CD1c-positive myeloid dendritic cell (primary cell): ENCODE data around the gene ANKRD2.
"Not testable (repeated sequence)": the region's sequence is repeated elsewhere in the genome, so short reads cannot be mapped to it uniquely, and the experiment has no call there.

Source experiments
- DNase-seq: peaks from one replicate; pipeline ENCODE4 v3.0.0-alpha.2; 2016; ENCODE audit errors: extremely low spot score

ANKRD2 gene

GRCh38 chr10:97546456-97547270 is 25.9 kb upstream of the ANKRD2 start:
- no peak for DNase-seq

- DNase-seq, result no peak
Measured at GRCh38 chr10:97547271-97547600, 25.3 kb upstream of the ANKRD2 start.

GRCh38 chr10:97547962-97548361 is 24.6 kb upstream of the ANKRD2 start:
- DNase-seq, result no peak

- DNase-seq, result no peak
Measured at GRCh38 chr10:97548828-97549455, 23.6 kb upstream of the ANKRD2 start.

- DNase-seq, result no peak
Measured at GRCh38 chr10:97549587-97550322, 22.8 kb upstream of the ANKRD2 start.

GRCh38 chr10:97550336-97551149 is 22.0 kb upstream of the ANKRD2 start:
- DNase-seq, result no peak

- no peak for DNase-seq
Measured at GRCh38 chr10:97551271-97551670, 21.3 kb upstream of the ANKRD2 start.

- peak; percentile 56 for DNase-seq
Measured at GRCh38 chr10:97553575-97554031, 19.0 kb upstream of the ANKRD2 start.

GRCh38 chr10:97554336-97554735 is 18.2 kb upstream of the ANKRD2 start:
- DNase-seq, result not testable (repeated sequence)

- not testable (repeated sequence) for DNase-seq
Measured at GRCh38 chr10:97555541-97555940, 17.0 kb upstream of the ANKRD2 start.

GRCh38 chr10:97560731-97561381 is 11.7 kb upstream of the ANKRD2 start:
- DNase-seq, result not testable (repeated sequence)

- not testable (repeated sequence) for DNase-seq
Measured at GRCh38 chr10:97561386-97562077, 11.0 kb upstream of the ANKRD2 start.

- not testable (repeated sequence) for DNase-seq
Measured at GRCh38 chr10:97562329-97562728, 10.2 kb upstream of the ANKRD2 start.

- no peak for DNase-seq
Measured at GRCh38 chr10:97563337-97563736, 9.2 kb upstream of the ANKRD2 start.

GRCh38 chr10:97564776-97565175 is 7.8 kb upstream of the ANKRD2 start:
- DNase-seq, result no peak

- DNase-seq, result no peak
Measured at GRCh38 chr10:97566336-97566996, 6.1 kb upstream of the ANKRD2 start.

GRCh38 chr10:97567891-97568290 is 4.7 kb upstream of the ANKRD2 start:
- DNase-seq, result no peak

- DNase-seq, result no peak
Measured at GRCh38 chr10:97570146-97570788, 2.3 kb upstream of the ANKRD2 start.

GRCh38 chr10:97570789-97571471 is 1.6 kb upstream of the ANKRD2 start:
- DNase-seq, result no peak
